Thyroid gland (tissue), 4 donors: ENCODE measurements around the gene BCL6B. TPM values are rescaled to one million over a fixed set of nuclear protein-coding genes. Genes with fewer than 3 reads are reported as not detected.

ENCODE experiments used
- DNase-seq, 2 donors: peaks; one replicate each; pipeline ENCODE4 v3.0.0-alpha.2; 2019
- H3K27ac ChIP-seq, 3 donors: fragments of 200-600 bp; sonication (generic); 1 replicate in 2 of 3; 2 replicates in 1 of 3; pipeline ENCODE4 v1.5.1; 2016 to 2019; ENCODE audit warnings: mild to moderate bottlenecking in 1 of 3, moderate library complexity in 1 of 3
- H3K27me3 ChIP-seq: fragments of 200-600 bp; sonication (generic); one replicate; pipeline ENCODE4 v1.5.1; 2019
- H3K36me3 ChIP-seq, 2 donors: fragments of 200-600 bp; sonication (generic); one replicate each; pipeline ENCODE4 v1.5.1; 2016 to 2019
- H3K4me1 ChIP-seq, 2 donors: fragments of 200-600 bp; sonication (generic); one replicate each; pipeline ENCODE4 v1.5.1; 2017 to 2019
- H3K4me3 ChIP-seq, 3 donors: fragments of 200-600 bp; sonication (generic); replicated peaks in 1 of 3; 1 replicate in 2 of 3; 2 replicates in 1 of 3; pipeline ENCODE4 v1.5.1; 2016; ENCODE audit warnings: mild to moderate bottlenecking in 1 of 3
- H3K9me3 ChIP-seq: fragments of 200-600 bp; sonication (generic); one replicate; pipeline ENCODE4 v1.5.1; 2017
- CTCF ChIP-seq, 6 experiments: fragments of 200-600 bp in 3 of 6; fragments of 450-650 bp in 3 of 6; sonication (generic) in 3 of 6; IDR thresholded peaks; one replicate each; pipeline ENCODE4 v1.5.1; 2016 to 2019; ENCODE audit warnings: antibody characterized with exemption in 6 of 6, mild to moderate bottlenecking in 2 of 6, inconsistent platforms in 1 of 6, moderate library complexity in 1 of 6
- POLR2A ChIP-seq, 2 donors: fragments of 450-650 bp; IDR thresholded peaks; one replicate each; pipeline ENCODE4 v1.6.1; 2017; ENCODE audit warnings: antibody characterized with exemption in 2 of 2, mild to moderate bottlenecking in 2 of 2, moderate library complexity in 1 of 2
- WGBS, 2 donors: methylation state at CpG; one replicate each; pipeline ENCODE4 v1.1.5; 2017; 5-methylcytosine and 5-hydroxymethylcytosine counted together
- intact Hi-C: fragments of 100-400 bp; cut with DNase I; formaldehyde crosslinking; loops from one replicate; pipeline ENCODE4 v1.15.1; 2023
- microRNA counts, 2 donors: library from miRNA; unstranded; fragments of <30 nt; microRNA quantifications; one replicate each; lab custom pipeline; 2016 to 2017
- small RNA-seq: library from RNA; depleted of rRNA; stranded (forward); fragments of <200 nt; gene quantifications from one replicate; pipeline ENCODE3, GENCODE V24; 2016
- total RNA-seq, 4 donors: library from RNA; depleted of rRNA; stranded (reverse); fragments of >200 nt; gene quantifications; one replicate each; pipeline ENCODE4 v1.2.3, GENCODE V29; 2016

Gene BCL6B
- total RNA-seq, 4 donors from 2014 or later: 3.1 to 18.9 (median 7.6) TPM

- Histone ChIP-seq H3K27me3 (no peaks in the 10 kb centered on the region), H3K4me3 (no peak overlapping the region)
- no peak for TF ChIP-seq CTCF (IDR thresholded peaks at IDR 0.05)
- TF ChIP-seq POLR2A (IDR thresholded peaks at IDR 0.05): no peak
Measured at GRCh38 chr17:7078711-7079110, 55.9 kb downstream of the BCL6B start.

More at GRCh38 chr17:7078711-7079110, 55.9 kb downstream of the BCL6B start:
- Histone ChIP-seq H3K36me3 (no peaks in the 10 kb centered on the region), H3K9me3 (no peaks in the 10 kb centered on the region), H3K4me1 (no peaks in the 10 kb centered on the region), H3K27ac (no peak overlapping the region)
- no peak for DNase-seq
- intact Hi-C loops: no loop called here
- 87 to 90% methylated on average over 10 of the region's 10 CpGs for WGBS, 2 donors

MicroRNAs encoded within 50 kb of the gene (microRNA counts, 767-probe panel; counts per million panel counts)
- microRNA hsa-miR-195-5p (lab: Ali Mortazavi, UCI) (3,311 to 6,204 counts per million in 2 donors), microRNA hsa-miR-497-5p (lab: Ali Mortazavi, UCI) (2,504 to 4,951 counts per million in 2 donors)

Small RNA genes lying within 50 kb of the gene (small RNA-seq; reads per million reads assigned to genes)
- not detected for gene AC120057.1

Other genes with a start within 250 kb of the BCL6B start
- 1 to 10 TPM in 2 of 4 donors, under 1 TPM in 1, not detected in 1; 0.22 to 2.1 (median 1.1) TPM for gene FBXO39, start 246.8 kb upstream of the BCL6B start, total RNA-seq
- gene TEKT1, start 191.3 kb upstream of the BCL6B start, total RNA-seq: not detected
- gene ALOX12, start 27.0 kb upstream of the BCL6B start, total RNA-seq: not detected
- gene RNASEK, start 10.4 kb upstream of the BCL6B start, total RNA-seq: 100 to 1,000 TPM; 134 to 297 (median 200) TPM
- gene SLC16A13, start 13.0 kb downstream of the BCL6B start, total RNA-seq: 1 to 10 TPM; 1.2 to 6.7 (median 4.1) TPM
- gene SLC16A11, start 21.0 kb downstream of the BCL6B start, total RNA-seq: 10 to 100 TPM in 3 of 4 donors, 1 to 10 TPM in 1; 5.4 to 43.9 (median 18.8) TPM
- 1 to 10 TPM in 3 of 4 donors, under 1 TPM in 1; 0.59 to 3.9 (median 2.1) TPM for gene CLEC10A, start 57.2 kb downstream of the BCL6B start, total RNA-seq
- 1 to 10 TPM in 1 of 4 donors, not detected in 3; 1.0 TPM for gene ASGR2, start 91.8 kb downstream of the BCL6B start, total RNA-seq
- 1 to 10 TPM in 3 of 4 donors, not detected in 1; 3.0 to 6.5 (median 3.3) TPM for gene ASGR1, start 156.3 kb downstream of the BCL6B start, total RNA-seq
- 10 to 100 TPM in 2 of 4 donors, 1 to 10 TPM in 2; 6.8 to 21.5 (median 12.4) TPM for gene DLG4, start 196.8 kb downstream of the BCL6B start, total RNA-seq
- 1,000 to 10,000 TPM in 1 of 4 donors, 100 to 1,000 TPM in 3; 581 to 1,743 (median 795) TPM for gene ACADVL, start 196.9 kb downstream of the BCL6B start, total RNA-seq
- gene DVL2, start 211.5 kb downstream of the BCL6B start, total RNA-seq: 10 to 100 TPM; 45.3 to 68.6 (median 49.0) TPM
- gene PHF23, start 216.4 kb downstream of the BCL6B start, total RNA-seq: 10 to 100 TPM; 19.8 to 39.5 (median 35.8) TPM
- 100 to 1,000 TPM; 112 to 840 (median 273) TPM for gene GABARAP, start 219.4 kb downstream of the BCL6B start, total RNA-seq
- gene CTDNEP1, start 228.7 kb downstream of the BCL6B start, total RNA-seq: 10 to 100 TPM; 35.1 to 70.4 (median 48.4) TPM
- 10 to 100 TPM; 27.4 to 49.0 (median 33.0) TPM for gene ELP5, start 229.2 kb downstream of the BCL6B start, total RNA-seq
- 100 to 1,000 TPM; 108 to 161 (median 144) TPM for gene CLDN7, start 239.4 kb downstream of the BCL6B start, total RNA-seq